HUES64 (cell line): Measurements from ENCODE around the gene HIP1R.
"Not testable (repeated sequence)": the region's sequence is repeated elsewhere in the genome, so short reads cannot be mapped to it uniquely, and the experiment has no call there.

ENCODE experiments used
- H3K27ac ChIP-seq: 2 replicates; pipeline ENCODE4 v1.7.0; 2013; ENCODE audit warnings: low read depth, low read length, inconsistent platforms
- H3K27me3 ChIP-seq: 2 replicates; pipeline ENCODE4 v1.6.1; 2013; ENCODE audit warnings: mild to moderate bottlenecking, low read length; ENCODE audit not compliant: insufficient read depth
- H3K36me3 ChIP-seq: 2 replicates; pipeline ENCODE4 v1.6.1; 2013; ENCODE audit warnings: mild to moderate bottlenecking, low read length; ENCODE audit not compliant: insufficient read depth
- H3K4me1 ChIP-seq: 2 replicates; pipeline ENCODE4 v1.6.1; 2013; ENCODE audit warnings: mild to moderate bottlenecking, low read length, moderate library complexity; ENCODE audit not compliant: insufficient read depth
- H3K4me3 ChIP-seq: 2 replicates; pipeline ENCODE4 v1.5.1; 2013; ENCODE audit warnings: mild to moderate bottlenecking, low read length, moderate library complexity
- H3K9ac ChIP-seq: 2 replicates; pipeline ENCODE4 v1.6.1; 2013; ENCODE audit warnings: mild to moderate bottlenecking, low read depth, low read length
- H3K9me3 ChIP-seq: 2 replicates; pipeline ENCODE4 v1.6.1; 2013; ENCODE audit warnings: low read depth, low read length; ENCODE audit not compliant: insufficient read depth
- WGBS: fragments of 150-250, 120-280 bp; methylation state at CpG from one replicate; pipeline ENCODE4 v1.1.7; 2013; ENCODE audit warnings: missing lambda C conversion rate; 5-methylcytosine and 5-hydroxymethylcytosine counted together

The HIP1R gene

DNA sequence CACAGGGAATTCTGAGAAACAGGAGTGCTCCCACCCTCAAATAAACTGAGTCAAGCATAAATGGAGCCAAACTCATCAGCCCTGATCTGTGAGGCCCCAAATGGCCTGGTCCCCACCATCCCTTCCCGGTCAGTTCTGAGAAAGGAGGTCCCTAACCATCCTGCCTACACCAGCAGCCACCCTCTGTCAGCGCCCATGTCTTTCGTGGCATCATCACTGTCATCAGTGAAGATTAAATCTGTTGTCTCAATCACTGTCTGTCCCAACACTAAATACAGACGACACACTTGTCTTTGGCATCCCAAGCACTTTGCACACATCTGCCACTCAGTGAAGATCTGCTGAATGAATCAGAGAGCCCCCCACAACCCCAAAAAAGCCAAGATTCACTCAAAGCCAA lies 38.3 kb downstream of the HIP1R start:
- H3K27me3 ChIP-seq, result peaks cover 99% of the 10 kb centered on the region
- H3K4me3 ChIP-seq, result no peak overlapping the region
- H3K27ac ChIP-seq, result no peak overlapping the region
- 29% methylated on average over 4 of the region's 4 CpGs for WGBS
- no peaks in the 10 kb centered on the region for H3K9me3 ChIP-seq
- H3K4me1 ChIP-seq, result peaks cover 37% of the 10 kb centered on the region
- H3K36me3 ChIP-seq, result peaks cover 25% of the 10 kb centered on the region
- no peak overlapping the region for H3K9ac ChIP-seq

DNA sequence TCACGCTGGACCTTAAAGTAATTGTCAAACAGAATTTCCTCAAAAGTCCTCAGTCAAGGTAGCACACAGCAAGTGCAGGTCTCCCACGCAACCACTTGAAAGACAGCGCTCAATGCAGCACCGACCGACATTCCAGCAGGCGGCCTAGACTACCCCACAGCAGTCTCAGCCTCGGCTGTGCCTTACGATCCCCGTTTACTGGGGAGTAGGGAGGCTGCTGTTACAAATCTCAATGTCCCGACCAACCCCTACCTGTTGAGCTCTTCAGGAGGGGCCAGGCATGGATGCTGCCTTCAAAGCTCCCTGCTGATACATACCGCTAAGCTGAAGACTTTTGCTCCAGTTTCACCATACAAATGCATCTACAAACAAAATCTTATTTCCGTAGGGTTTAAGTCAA lies 38.8 kb downstream of the HIP1R start:
- Histone ChIP-seq H3K9me3 (no peaks in the 10 kb centered on the region), H3K27ac (no peak overlapping the region), H3K4me1 (peaks cover 37% of the 10 kb centered on the region), H3K27me3 (peaks cover 98% of the 10 kb centered on the region), H3K4me3 (no peak overlapping the region), H3K36me3 (peaks cover 20% of the 10 kb centered on the region), H3K9ac (no peak overlapping the region)
- 8% methylated on average over 12 of the region's 12 CpGs for WGBS

DNA sequence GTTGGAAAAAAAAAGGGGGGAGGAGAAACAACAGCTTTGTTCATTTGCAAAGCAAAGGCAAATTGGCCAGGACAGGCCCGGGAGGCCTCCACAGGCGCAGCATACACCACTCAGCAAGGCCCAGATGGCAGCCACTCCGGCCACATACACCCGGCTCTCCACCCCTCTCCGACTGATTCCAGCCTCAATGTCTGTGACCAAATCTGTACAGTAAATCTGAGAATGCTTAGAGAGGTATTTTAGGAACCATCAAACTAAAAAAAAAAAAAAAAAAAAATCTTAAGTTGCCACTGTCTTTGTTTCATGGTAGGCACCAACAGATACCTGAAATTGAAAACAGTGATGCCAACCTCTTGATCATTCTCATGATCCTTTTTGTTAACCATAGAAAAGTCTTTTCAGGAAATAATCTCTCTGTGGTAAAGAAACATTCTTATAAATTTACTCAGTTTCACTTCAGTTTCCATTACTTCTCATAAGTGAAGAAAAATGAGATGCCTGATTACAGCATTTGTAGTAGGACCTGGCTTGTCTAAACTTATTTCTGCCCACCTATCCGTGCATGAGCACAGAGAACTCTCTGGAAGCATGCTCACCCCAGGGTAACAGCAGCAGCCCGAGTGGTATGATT lies 40.4 kb downstream of the HIP1R start:
- Histone ChIP-seq H3K27ac (no peak overlapping the region), H3K4me3 (no peak overlapping the region), H3K36me3 (peaks cover 4% of the 10 kb centered on the region), H3K4me1 (peaks cover 37% of the 10 kb centered on the region), H3K9me3 (no peaks in the 10 kb centered on the region), H3K27me3 (peaks cover 98% of the 10 kb centered on the region), H3K9ac (no peak overlapping the region)
- WGBS, result 27% methylated on average over 7 of the region's 7 CpGs

DNA sequence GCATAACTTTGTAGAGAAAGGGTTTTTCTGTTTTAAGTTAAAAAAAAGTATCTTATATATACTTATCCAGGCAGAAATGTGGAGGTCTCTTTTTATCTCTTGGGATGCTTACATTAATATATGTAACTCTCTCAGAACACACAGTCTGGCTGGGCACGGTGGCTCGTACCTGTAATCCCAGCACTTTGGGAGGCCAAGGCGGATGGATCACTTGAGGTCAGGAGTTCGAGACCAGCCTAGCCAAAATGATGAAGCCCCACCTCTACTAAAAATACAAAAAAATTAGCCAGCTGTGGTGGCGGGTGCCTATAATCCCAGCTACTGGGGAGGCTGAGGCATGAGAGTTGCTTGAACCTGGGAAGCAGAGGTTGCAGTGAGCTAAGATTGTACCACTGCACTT lies 41.0 kb downstream of the HIP1R start:
- not testable (repeated sequence) for H3K36me3 ChIP-seq, H3K4me3 ChIP-seq, H3K9me3 ChIP-seq, H3K27ac ChIP-seq, H3K9ac ChIP-seq
- WGBS, result 92% methylated on average over 5 of the region's 5 CpGs
- Histone ChIP-seq H3K27me3 (peaks cover 97% of the 10 kb centered on the region), H3K4me1 (peaks cover 35% of the 10 kb centered on the region)

DNA sequence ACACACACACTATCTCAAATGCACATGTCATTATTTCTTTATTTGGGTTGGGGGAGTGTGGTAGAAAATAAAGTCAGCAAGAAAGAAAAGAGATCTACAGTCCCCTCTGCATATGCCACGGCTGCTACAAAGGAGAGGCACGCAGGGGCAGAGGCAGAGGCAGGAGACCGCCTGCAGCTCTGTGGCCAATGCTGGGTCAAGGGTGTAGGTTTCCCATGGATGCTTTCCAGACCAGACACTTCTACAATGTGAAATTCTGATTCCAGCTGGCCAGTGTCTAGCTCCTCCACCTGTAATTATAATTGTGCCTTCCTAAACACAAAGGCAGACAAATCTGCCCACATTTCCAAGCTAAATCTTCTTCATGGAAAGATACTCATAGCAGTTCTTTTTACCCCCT lies 41.5 kb downstream of the HIP1R start:
- WGBS, result 94% methylated on average over 3 of the region's 3 CpGs
- peaks cover 97% of the 10 kb centered on the region for H3K27me3 ChIP-seq
- H3K4me1 ChIP-seq, result peaks cover 31% of the 10 kb centered on the region
- H3K9me3 ChIP-seq, result no peaks in the 10 kb centered on the region
- H3K27ac ChIP-seq, result no peak overlapping the region
- H3K36me3 ChIP-seq, result no peaks in the 10 kb centered on the region
- no peak overlapping the region for H3K4me3 ChIP-seq
- no peak overlapping the region for H3K9ac ChIP-seq

DNA sequence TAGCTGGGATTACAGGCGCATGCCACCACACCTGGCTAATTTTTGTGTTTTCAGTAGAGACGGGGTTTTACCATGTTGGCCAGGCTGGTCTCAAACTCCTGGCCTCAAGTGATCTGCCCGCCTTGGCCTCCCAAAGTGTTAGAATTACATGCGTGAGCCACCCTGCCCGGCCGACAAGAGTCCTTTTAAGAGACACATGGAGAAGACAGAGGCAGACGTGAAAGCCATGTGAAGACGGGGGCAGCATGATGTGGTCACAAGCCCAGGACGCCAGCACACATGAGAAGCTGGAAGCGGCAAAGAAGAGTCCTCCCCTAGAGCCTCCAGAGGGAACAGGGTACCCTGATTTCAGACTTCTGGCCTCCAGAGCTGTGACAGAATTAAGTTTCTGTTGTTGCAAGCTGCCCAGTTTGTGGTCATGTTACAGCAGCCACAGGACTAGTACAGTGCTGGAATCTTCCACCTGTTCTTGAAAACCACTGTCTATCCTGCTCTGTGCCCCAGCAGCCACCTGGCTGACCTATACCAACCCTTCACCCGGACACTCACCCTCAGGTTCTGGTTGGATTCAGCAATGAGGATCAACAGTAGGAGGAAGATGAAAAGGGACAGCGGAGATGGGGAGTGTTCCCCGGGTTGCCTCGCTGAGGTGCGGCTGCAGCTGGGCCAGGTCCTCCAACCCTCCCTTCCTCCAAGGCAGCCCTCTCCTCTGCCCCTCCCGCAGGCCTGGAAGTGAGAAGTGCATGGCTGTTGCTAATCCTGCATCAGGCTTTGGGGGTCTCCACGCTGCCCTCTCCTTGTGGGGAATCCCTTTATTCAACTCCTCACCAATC lies 43.7 kb downstream of the HIP1R start:
- Histone ChIP-seq H3K4me1 (peaks cover 18% of the 10 kb centered on the region), H3K27me3 (peaks cover 90% of the 10 kb centered on the region), H3K9ac (no peak overlapping the region), H3K36me3 (no peaks in the 10 kb centered on the region), H3K27ac (no peak overlapping the region), H3K9me3 (no peaks in the 10 kb centered on the region), H3K4me3 (no peak overlapping the region)
- WGBS, result 87% methylated on average over 17 of the region's 17 CpGs

DNA sequence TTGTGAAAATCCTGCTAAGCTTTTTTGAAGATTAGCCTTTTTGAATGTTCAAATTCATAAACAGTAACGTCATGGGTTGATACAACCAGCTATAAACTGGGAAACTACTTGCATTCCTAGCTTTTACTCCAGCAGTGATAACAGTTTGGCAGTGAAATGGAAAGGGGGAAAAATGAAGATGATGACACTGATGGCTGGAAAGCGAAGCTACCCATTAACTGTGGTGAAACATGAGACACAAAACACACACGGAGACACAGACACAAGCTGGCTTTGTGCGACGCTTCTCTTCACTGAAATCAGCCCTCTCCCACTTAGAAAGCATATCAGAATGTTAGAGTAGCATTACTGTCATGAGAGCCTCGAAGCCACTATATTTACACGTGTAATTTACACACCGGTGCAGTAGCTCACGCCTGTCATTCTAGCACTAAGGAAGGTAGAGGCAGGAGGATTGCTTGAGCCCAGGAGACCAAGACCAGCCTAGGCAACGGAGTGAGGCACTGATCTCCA lies 45.0 kb downstream of the HIP1R start:
- no peak overlapping the region for H3K4me3 ChIP-seq
- peaks cover 11% of the 10 kb centered on the region for H3K4me1 ChIP-seq
- H3K27ac ChIP-seq, result no peak overlapping the region
- H3K36me3 ChIP-seq, result no peaks in the 10 kb centered on the region
- H3K9me3 ChIP-seq, result no peaks in the 10 kb centered on the region
- no peak overlapping the region for H3K9ac ChIP-seq
- 86% methylated on average over 10 of the region's 10 CpGs for WGBS
- H3K27me3 ChIP-seq, result peaks cover 78% of the 10 kb centered on the region

DNA sequence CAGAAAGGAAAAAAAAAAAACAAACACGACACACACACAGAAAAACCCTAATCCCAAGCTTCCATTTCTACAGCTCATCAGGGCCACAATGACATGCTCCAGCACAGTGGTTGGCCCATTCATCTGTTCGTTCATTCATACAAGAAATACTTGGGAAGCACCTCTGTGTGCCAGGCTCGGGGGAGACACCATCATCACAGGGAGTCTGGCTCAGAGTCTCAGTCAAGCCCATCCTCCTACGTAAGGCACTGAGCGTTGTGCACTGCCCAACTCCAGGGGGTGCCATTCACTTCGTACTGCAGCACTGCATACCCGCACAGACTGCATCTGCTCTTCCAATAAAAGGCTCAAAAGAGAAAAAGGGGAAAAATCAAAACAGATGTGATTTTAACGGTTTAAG lies 45.4 kb downstream of the HIP1R start:
- H3K36me3 ChIP-seq, result no peaks in the 10 kb centered on the region
- peaks cover 6% of the 10 kb centered on the region for H3K4me1 ChIP-seq
- no peaks in the 10 kb centered on the region for H3K9me3 ChIP-seq
- 46% methylated on average over 8 of the region's 8 CpGs for WGBS
- no peak overlapping the region for H3K27ac ChIP-seq
- no peak overlapping the region for H3K4me3 ChIP-seq
- peaks cover 73% of the 10 kb centered on the region for H3K27me3 ChIP-seq
- H3K9ac ChIP-seq, result no peak overlapping the region

DNA sequence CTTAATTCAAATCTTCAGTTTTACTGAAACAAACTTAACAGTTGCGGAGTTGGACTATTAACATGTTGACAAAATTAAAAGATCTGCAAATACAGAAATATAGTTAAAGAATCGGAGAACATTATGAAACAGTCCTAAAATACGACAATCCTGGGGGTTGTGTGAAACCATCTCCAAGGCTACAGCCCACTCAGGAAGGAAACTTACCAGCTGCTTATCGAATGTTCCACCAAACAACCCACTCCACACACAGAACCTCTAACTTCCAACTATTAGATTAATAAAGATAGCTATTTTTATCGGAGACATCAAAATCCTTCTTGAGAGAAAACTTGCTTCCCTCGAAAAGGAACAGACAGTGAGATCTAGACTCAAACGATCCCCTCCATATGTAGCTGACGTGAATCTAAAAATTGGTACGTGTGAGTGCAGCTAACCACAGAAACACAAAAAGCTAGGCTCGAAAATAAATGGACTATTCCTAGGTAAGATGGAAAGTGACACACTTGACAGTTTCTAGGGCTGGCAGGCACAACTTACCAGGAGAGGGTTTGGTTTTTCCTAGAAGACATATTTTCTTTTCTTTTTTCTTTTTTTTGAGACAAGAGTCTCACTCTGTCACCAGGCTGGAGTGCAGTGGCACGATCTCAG lies 47.8 kb downstream of the HIP1R start:
- WGBS, result 93% methylated on average over 11 of the region's 11 CpGs
- Histone ChIP-seq H3K4me1 (peaks cover 18% of the 10 kb centered on the region; the same call in 1 of the 2 replicates), H3K9me3 (no peaks in the 10 kb centered on the region), H3K27ac (no peak overlapping the region), H3K36me3 (no peaks in the 10 kb centered on the region), H3K9ac (no peak overlapping the region), H3K27me3 (peaks cover 58% of the 10 kb centered on the region), H3K4me3 (no peak overlapping the region)

DNA sequence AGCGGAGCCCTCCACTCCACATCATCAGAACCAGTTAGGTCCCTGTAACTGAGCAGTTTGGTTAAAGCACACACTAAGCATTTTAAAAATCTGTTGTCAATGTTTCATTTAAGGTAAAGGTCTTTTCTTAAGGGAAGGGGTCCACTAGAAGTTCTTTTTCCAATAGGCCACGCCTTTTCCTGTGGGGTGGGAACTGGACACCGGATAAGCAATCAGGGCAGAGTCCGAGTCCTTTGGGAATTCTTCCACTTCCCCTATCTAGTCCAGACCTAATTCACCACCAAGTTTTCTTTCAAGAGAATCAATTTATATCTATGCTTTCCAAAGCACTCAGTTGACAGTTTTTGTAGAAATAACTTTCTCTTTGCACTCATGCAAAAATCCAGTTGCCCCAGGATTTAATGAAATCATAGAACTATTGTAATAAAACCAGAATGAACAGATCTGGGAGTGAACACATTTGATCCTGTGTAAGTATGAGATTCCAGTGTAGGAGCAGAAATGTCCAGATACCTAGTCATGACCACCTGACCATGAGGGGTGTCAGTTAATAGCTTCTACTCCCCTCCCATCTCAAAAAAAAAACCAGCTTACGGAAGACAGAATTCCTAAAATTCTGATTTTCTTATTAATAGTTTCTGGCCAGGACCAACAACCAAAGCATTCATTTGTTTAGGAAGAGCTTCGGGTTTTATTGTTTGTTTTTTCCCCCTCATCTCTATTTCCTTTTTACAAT lies 49.0 kb downstream of the HIP1R start:
- Histone ChIP-seq H3K36me3 (no peaks in the 10 kb centered on the region), H3K27me3 (peaks cover 48% of the 10 kb centered on the region), H3K4me1 (peaks cover 29% of the 10 kb centered on the region), H3K9ac (no peak overlapping the region), H3K9me3 (no peaks in the 10 kb centered on the region), H3K27ac (no peak overlapping the region), H3K4me3 (no peak overlapping the region)
- 96% methylated on average over 6 of the region's 6 CpGs for WGBS

DNA sequence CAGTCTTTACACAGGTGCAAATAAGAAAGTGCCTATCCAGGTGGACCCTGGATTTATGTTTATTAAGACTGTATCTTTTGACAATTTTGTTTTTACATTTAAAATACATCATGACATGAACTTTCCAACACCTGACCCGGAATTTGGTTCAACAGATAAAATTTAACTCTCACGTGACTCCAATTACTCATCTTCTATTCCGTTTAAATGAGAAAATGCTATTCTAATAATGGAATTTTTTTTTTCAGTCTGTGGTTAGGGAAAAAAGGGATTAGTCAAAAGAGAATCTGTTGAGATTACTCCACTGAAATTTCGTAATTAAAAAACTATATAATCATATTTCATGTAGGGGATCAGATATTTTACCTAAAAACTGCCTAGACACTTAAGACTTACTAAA lies 49.6 kb downstream of the HIP1R start:
- H3K27me3 ChIP-seq, result peaks cover 42% of the 10 kb centered on the region

More for the DNA sequence above, 49.6 kb downstream of the HIP1R start:
- no peak overlapping the region for H3K9ac ChIP-seq
- H3K27ac ChIP-seq, result no peak overlapping the region
- no peaks in the 10 kb centered on the region for H3K36me3 ChIP-seq
- WGBS, result 100% methylated on average over 1 of the region's 4 CpGs
- peaks cover 29% of the 10 kb centered on the region for H3K4me1 ChIP-seq
- H3K4me3 ChIP-seq, result no peak overlapping the region
- no peaks in the 10 kb centered on the region for H3K9me3 ChIP-seq
